Anterior cingulate cortex (tissue), 58 donors: Measurements from ENCODE around the gene CACNG5.
A peak's percentile ranks its signal among the peaks of the same experiment; 100 is the strongest.

Experiments
- DNase-seq, 58 donors: peaks; one replicate each; lab custom pipeline; 2025; lab: John Stamatoyannopoulos, UW

The CACNG5 gene

GRCh38 chr17:66819466-66819865 lies 15.5 kb upstream of the CACNG5 start:
- DNase-seq: no peak

GRCh38 chr17:66822009-66822408 lies 12.9 kb upstream of the CACNG5 start:
- DNase-seq: no peak

- DNase-seq: no peak
These were observed 8.1 kb upstream of the CACNG5 start for GRCh38 chr17:66826856-66827255.

GRCh38 chr17:66829386-66829864 lies 5.5 kb upstream of the CACNG5 start:
- no peak for DNase-seq

- no peak for DNase-seq
These were observed 5.0 kb upstream of the CACNG5 start for GRCh38 chr17:66829883-66830282.

- no peak for DNase-seq
These were observed 4.5 kb upstream of the CACNG5 start for GRCh38 chr17:66830451-66830850.

- peak in 1 of 58 donors; percentile 10 for DNase-seq
These were observed 3.3 kb upstream of the CACNG5 start for GRCh38 chr17:66831383-66832210.

- no peak for DNase-seq
These were observed 1.7 kb upstream of the CACNG5 start for GRCh38 chr17:66833201-66833600.

GRCh38 chr17:66834426-66834918 lies 445 bp upstream of the CACNG5 start:
- no peak for DNase-seq

- DNase-seq: no peak
These were observed 559 bp downstream of the CACNG5 start for GRCh38 chr17:66835476-66835875.

- DNase-seq: no peak
These were observed 1.4 kb downstream of the CACNG5 start for GRCh38 chr17:66836063-66837005.

GRCh38 chr17:66837226-66837625 lies 2.3 kb downstream of the CACNG5 start:
- no peak for DNase-seq

- no peak for DNase-seq
These were observed 3.2 kb downstream of the CACNG5 start for GRCh38 chr17:66837885-66838665.

GRCh38 chr17:66839616-66840015 lies 4.7 kb downstream of the CACNG5 start:
- DNase-seq: no peak

- no peak for DNase-seq
These were observed 5.1 kb downstream of the CACNG5 start for GRCh38 chr17:66840061-66840460.

- DNase-seq: no peak
These were observed 6.4 kb downstream of the CACNG5 start for GRCh38 chr17:66841328-66841727.

GRCh38 chr17:66841744-66842143 lies 6.8 kb downstream of the CACNG5 start:
- no peak for DNase-seq

- no peak for DNase-seq
These were observed 7.6 kb downstream of the CACNG5 start for GRCh38 chr17:66842505-66842904.

- DNase-seq: no peak
These were observed 8.0 kb downstream of the CACNG5 start for GRCh38 chr17:66842959-66843358.

GRCh38 chr17:66843627-66844026 lies 8.7 kb downstream of the CACNG5 start:
- DNase-seq: no peak
